ENCODE measurements around the gene PSMG4. TPM values are rescaled to one million over a fixed set of nuclear protein-coding genes. Genes with fewer than 3 reads are reported as not detected.

Gene PSMG4
- total RNA-seq, 1 experiment from 2014 or later: 20.9 TPM

GRCh38 chr6:3233321-3233720 is 25.4 kb upstream of the PSMG4 start:
- Mint-ChIP-seq H3K27ac (ENCODE audit: unreplicated experiment) (no peak overlapping the region), H3K36me3 (ENCODE audit: insufficient read depth, unreplicated experiment) (peaks cover 5% of the 10 kb centered on the region), H3K4me1 (ENCODE audit: low read depth, unreplicated experiment) (peaks cover 7% of the 10 kb centered on the region), H3K27me3 (ENCODE audit: insufficient read depth, unreplicated experiment) (peaks cover 6% of the 10 kb centered on the region), H3K4me3 (ENCODE audit: unreplicated experiment) (no peak overlapping the region), H3K9me3 (ENCODE audit: unreplicated experiment) (no peaks in the 10 kb centered on the region)
- TF ChIP-seq CTCF (IDR thresholded peaks at IDR 0.05; ENCODE audit: insufficient read depth in 1 of 2, low read depth in 1 of 2, low read length in 1 of 2, severe bottlenecking in 1 of 2, unreplicated experiment in 1 of 2): no peak
- intact Hi-C loops (cut with micrococcal nuclease; ENCODE audit: unreplicated experiment): no loop called here
- Histone ChIP-seq H3K4me1 (0 out of 2 replicates have a peak, but pooled peaks cover 4% of the 10 kb centered on the region), H3K36me3 (ENCODE audit: control insufficient read depth, insufficient read depth, low read length) (no peaks in the 10 kb centered on the region), H3K9me3 (no peaks in the 10 kb centered on the region), H3K27me3 (replicated peaks; ENCODE audit: control insufficient read depth, insufficient read depth, low read length) (no peaks in the 10 kb centered on the region), H3K4me3 (ENCODE audit: low read depth, low read length) (no peak overlapping the region)
- no peak for DNase-seq
- BruUV-seq (replicated peaks): no TSS peak
- ChIA-PET CTCF (no interaction called here), POLR2A (no interaction called here)

- Mint-ChIP-seq H3K36me3 (ENCODE audit: insufficient read depth, unreplicated experiment) (peaks cover 5% of the 10 kb centered on the region), H3K4me1 (ENCODE audit: low read depth, unreplicated experiment) (peaks cover 3% of the 10 kb centered on the region), H3K27ac (ENCODE audit: unreplicated experiment) (no peak overlapping the region), H3K9me3 (ENCODE audit: unreplicated experiment) (no peaks in the 10 kb centered on the region), H3K4me3 (ENCODE audit: unreplicated experiment) (no peak overlapping the region), H3K27me3 (ENCODE audit: insufficient read depth, unreplicated experiment) (peaks cover 3% of the 10 kb centered on the region)
- BruUV-seq (replicated peaks): no TSS peak
- Histone ChIP-seq H3K4me3 (ENCODE audit: low read depth, low read length) (no peak overlapping the region), H3K27me3 (replicated peaks; ENCODE audit: control insufficient read depth, insufficient read depth, low read length) (no peaks in the 10 kb centered on the region), H3K4me1 (0 out of 2 replicates have a peak, but pooled peaks cover 4% of the 10 kb centered on the region), H3K9me3 (no peaks in the 10 kb centered on the region), H3K36me3 (ENCODE audit: control insufficient read depth, insufficient read depth, low read length) (no peaks in the 10 kb centered on the region)
- ChIA-PET CTCF (no interaction called here), POLR2A (no interaction called here)
- TF ChIP-seq CTCF (IDR thresholded peaks at IDR 0.05; ENCODE audit: insufficient read depth in 1 of 2, low read depth in 1 of 2, low read length in 1 of 2, severe bottlenecking in 1 of 2, unreplicated experiment in 1 of 2): no peak
- DNase-seq: no peak
- intact Hi-C loops (cut with micrococcal nuclease; ENCODE audit: unreplicated experiment): no loop called here
Measured at GRCh38 chr6:3233904-3234303, 24.8 kb upstream of the PSMG4 start.

GRCh38 chr6:3235486-3235885 is 23.3 kb upstream of the PSMG4 start:
- H3K27me3 ChIP-seq (replicated peaks; ENCODE audit: control insufficient read depth, insufficient read depth, low read length): no peaks in the 10 kb centered on the region
- intact Hi-C loops (cut with micrococcal nuclease; ENCODE audit: unreplicated experiment): loop anchor here (5.0 kb wide), 1 partner anchor 108 kb away; no protein-coding TSS in a partner anchor

More at GRCh38 chr6:3235486-3235885, 23.3 kb upstream of the PSMG4 start:
- H3K4me3 Mint-ChIP-seq (ENCODE audit: unreplicated experiment): no peak overlapping the region
- H3K9me3 Mint-ChIP-seq (ENCODE audit: unreplicated experiment): no peaks in the 10 kb centered on the region
- H3K4me1 Mint-ChIP-seq (ENCODE audit: low read depth, unreplicated experiment): no peaks in the 10 kb centered on the region
- BruUV-seq (replicated peaks): no TSS peak
- no peak overlapping the region for H3K4me3 ChIP-seq (ENCODE audit: low read depth, low read length)
- ChIA-PET POLR2A (no interaction called here), CTCF (no interaction called here)
- no peak overlapping the region for H3K27ac Mint-ChIP-seq (ENCODE audit: unreplicated experiment)
- H3K36me3 ChIP-seq (ENCODE audit: control insufficient read depth, insufficient read depth, low read length): no peaks in the 10 kb centered on the region
- H3K4me1 ChIP-seq: no peaks in the 10 kb centered on the region
- H3K9me3 ChIP-seq: no peaks in the 10 kb centered on the region
- peaks cover 11% of the 10 kb centered on the region for H3K36me3 Mint-ChIP-seq (ENCODE audit: insufficient read depth, unreplicated experiment)
- TF ChIP-seq CTCF (IDR thresholded peaks at IDR 0.05; ENCODE audit: insufficient read depth in 1 of 2, low read depth in 1 of 2, low read length in 1 of 2, severe bottlenecking in 1 of 2, unreplicated experiment in 1 of 2): no peak
- H3K27me3 Mint-ChIP-seq (ENCODE audit: insufficient read depth, unreplicated experiment): no peaks in the 10 kb centered on the region
- no peak for DNase-seq
